GM19025 (cell line): Measurements from ENCODE around the gene MTMR12.

Source experiments
- ATAC-seq: cut with Tn5 transposase; IDR thresholded peaks from one replicate; pipeline ENCODE4 v1.9.1; 2021; ENCODE audit warnings: mild to moderate bottlenecking, low read depth, moderate library complexity; ENCODE audit not compliant: unreplicated experiment

MTMR12 gene

GRCh38 chr5:32277798-32278197 lies 34.9 kb downstream of the MTMR12 start:
- ATAC-seq, result no peak

- ATAC-seq, result no peak
Measured at GRCh38 chr5:32276173-32276853, 36.4 kb downstream of the MTMR12 start.

GRCh38 chr5:32275396-32275741 lies 37.4 kb downstream of the MTMR12 start:
- no peak for ATAC-seq

GRCh38 chr5:32274548-32275395 lies 38.0 kb downstream of the MTMR12 start:
- no peak for ATAC-seq

GRCh38 chr5:32273821-32274220 lies 38.9 kb downstream of the MTMR12 start:
- ATAC-seq, result no peak

- no peak for ATAC-seq
Measured at GRCh38 chr5:32272746-32273145, 40.0 kb downstream of the MTMR12 start.

GRCh38 chr5:32270946-32271345 lies 41.8 kb downstream of the MTMR12 start:
- no peak for ATAC-seq

GRCh38 chr5:32270178-32270577 lies 42.6 kb downstream of the MTMR12 start:
- no peak for ATAC-seq

GRCh38 chr5:32265902-32266301 lies 46.8 kb downstream of the MTMR12 start:
- ATAC-seq, result no peak

GRCh38 chr5:32264957-32265572 lies 47.7 kb downstream of the MTMR12 start:
- ATAC-seq, result no peak

- ATAC-seq, result no peak
Measured at GRCh38 chr5:32263684-32264083, 49.1 kb downstream of the MTMR12 start.

- ATAC-seq, result no peak
Measured at GRCh38 chr5:32261198-32261597, 51.5 kb downstream of the MTMR12 start.

GRCh38 chr5:32259033-32259432 lies 53.7 kb downstream of the MTMR12 start:
- ATAC-seq, result no peak

GRCh38 chr5:32258424-32258823 lies 54.3 kb downstream of the MTMR12 start:
- no peak for ATAC-seq

- ATAC-seq, result no peak
Measured at GRCh38 chr5:32255540-32255900, 57.2 kb downstream of the MTMR12 start.

GRCh38 chr5:32254881-32255539 lies 57.7 kb downstream of the MTMR12 start:
- ATAC-seq, result no peak

GRCh38 chr5:32251871-32252458 lies 60.8 kb downstream of the MTMR12 start:
- no peak for ATAC-seq

- ATAC-seq, result no peak
Measured at GRCh38 chr5:32249668-32250067, 63.1 kb downstream of the MTMR12 start.

- no peak for ATAC-seq
Measured at GRCh38 chr5:32245742-32246141, 67.0 kb downstream of the MTMR12 start.

GRCh38 chr5:32244017-32244416 lies 68.7 kb downstream of the MTMR12 start:
- ATAC-seq, result no peak
